GM12892 (cell line): ENCODE data around the gene DIP2B.

Source experiments
- DNase-seq: peaks from one replicate; pipeline ENCODE4 v3.0.0; 2011; ENCODE audit not compliant: insufficient read length
- FAIRE-seq: peaks from 2 replicates; lab custom pipeline; 2011; peaks lifted over from hg19 to GRCh38; lab: Jason Lieb, UNC
- POLR2A ChIP-seq: IDR thresholded peaks from 2 replicates; pipeline ENCODE4 v1.6.1; 2011; ENCODE audit warnings: low read depth, low read length, control low read depth
- POLR2AphosphoS5 ChIP-seq: IDR thresholded peaks from 2 replicates; pipeline ENCODE4 v1.6.1; 2011; ENCODE audit warnings: low read depth, low read length, control low read depth
- TAF1 ChIP-seq: IDR thresholded peaks from 2 replicates; pipeline ENCODE4 v1.6.1; 2011; ENCODE audit warnings: low read depth, mild to moderate bottlenecking, control low read depth, low read length, borderline replicate concordance

The DIP2B gene

GRCh38 chr12:50638482-50638880 lies 133.7 kb downstream of the DIP2B start:
- FAIRE-seq (no peak), DNase-seq (no peak)
- no peak for TF ChIP-seq POLR2AphosphoS5
- no peak for TF ChIP-seq TAF1
- TF ChIP-seq POLR2A = no peak

- no peak for TF ChIP-seq TAF1
- TF ChIP-seq POLR2A = no peak
- TF ChIP-seq POLR2AphosphoS5 = no peak
- FAIRE-seq (no peak), DNase-seq (no peak)
Measured at GRCh38 chr12:50639721-50640120, 134.9 kb downstream of the DIP2B start.

- DNase-seq (no peak), FAIRE-seq (no peak)
- TF ChIP-seq POLR2AphosphoS5 = no peak
- TF ChIP-seq POLR2A = no peak
- TF ChIP-seq TAF1 = no peak
Measured at GRCh38 chr12:50640321-50640939, 135.6 kb downstream of the DIP2B start.

- FAIRE-seq (no peak), DNase-seq (no peak)
- TF ChIP-seq POLR2A (no peak), TAF1 (no peak), POLR2AphosphoS5 (no peak)
Measured at GRCh38 chr12:50641566-50641965, 136.8 kb downstream of the DIP2B start.

- FAIRE-seq = no peak
- TF ChIP-seq TAF1 (no peak), POLR2AphosphoS5 (no peak), POLR2A (no peak)
- DNase-seq = no peak
Measured at GRCh38 chr12:50642035-50642451, 137.3 kb downstream of the DIP2B start.

- DNase-seq (no peak), FAIRE-seq (no peak)
- TF ChIP-seq POLR2AphosphoS5 (no peak), POLR2A (no peak), TAF1 (no peak)
Measured at GRCh38 chr12:50642761-50643160, 138.0 kb downstream of the DIP2B start.

GRCh38 chr12:50647031-50647430 lies 142.2 kb downstream of the DIP2B start:
- TF ChIP-seq POLR2AphosphoS5 (no peak), TAF1 (no peak), POLR2A (no peak)
- DNase-seq = no peak
- no peak for FAIRE-seq

GRCh38 chr12:50647479-50647878 lies 142.7 kb downstream of the DIP2B start:
- no peak for DNase-seq
- TF ChIP-seq POLR2A = no peak
- no peak for TF ChIP-seq POLR2AphosphoS5
- TF ChIP-seq TAF1 = no peak
- no peak for FAIRE-seq

- DNase-seq (no peak), FAIRE-seq (no peak)
- TF ChIP-seq POLR2A (no peak), POLR2AphosphoS5 (no peak), TAF1 (no peak)
Measured at GRCh38 chr12:50650285-50650684, 145.5 kb downstream of the DIP2B start.

- TF ChIP-seq POLR2A (no peak), TAF1 (no peak), POLR2AphosphoS5 (no peak)
- no peak for FAIRE-seq
- no peak for DNase-seq
Measured at GRCh38 chr12:50655374-50655921, 150.7 kb downstream of the DIP2B start.

- TF ChIP-seq POLR2AphosphoS5 (no peak), POLR2A (no peak), TAF1 (no peak)
Measured at GRCh38 chr12:50659260-50659659, 154.5 kb downstream of the DIP2B start.

More at GRCh38 chr12:50659260-50659659, 154.5 kb downstream of the DIP2B start:
- FAIRE-seq (no peak), DNase-seq (no peak)
